Activated CD8-positive, alpha-beta T cell treated with anti-CD3 and anti-CD28 coated beads, Interleukin-2, amount 10 ng/mL, durations not matched to agents 7 days and 5 days (primary cell): ENCODE data around the gene AKAP12. TPM values are rescaled to one million over a fixed set of nuclear protein-coding genes. Genes with fewer than 3 reads are reported as not detected.

Source experiments
- ATAC-seq: fragments of 150-1000 bp; cut with Tn5 transposase; one replicate; pipeline ENCODE4 v1.10.0; 2021; ENCODE audit warnings: moderate library complexity
- CTCF ChIA-PET: fragments of 350-600 bp; sonication (Branson Sonifier 250); formaldehyde crosslinking; loops from one replicate; lab custom pipeline; 2021; ENCODE audit warnings: antibody characterized with exemption; lab: Charles Lee
- POLR2A ChIA-PET: fragments of 350-600 bp; sonication (Branson Sonifier 250); formaldehyde crosslinking; loops from one replicate; lab custom pipeline; 2021; ENCODE audit warnings: antibody characterized with exemption; lab: Charles Lee
- DNase-seq: peaks from one replicate; pipeline ENCODE4 v3.0.0-alpha.2; 2020
- H3K27ac Mint-ChIP-seq: one replicate; pipeline ENCODE4 v1.8.0; 2021; ENCODE audit warnings: mild to moderate bottlenecking, mixed read lengths
- H3K27me3 Mint-ChIP-seq: one replicate; pipeline ENCODE4 v1.8.0; 2021; ENCODE audit warnings: low read depth, mixed read lengths
- H3K36me3 Mint-ChIP-seq: one replicate; pipeline ENCODE4 v1.8.0; 2021; ENCODE audit warnings: low read depth, mixed read lengths
- H3K4me1 Mint-ChIP-seq: one replicate; pipeline ENCODE4 v1.8.0; 2021; ENCODE audit warnings: low read depth, mixed read lengths
- H3K4me3 Mint-ChIP-seq: one replicate; pipeline ENCODE4 v1.8.0; 2021; ENCODE audit warnings: mild to moderate bottlenecking, mixed read lengths
- H3K9me3 Mint-ChIP-seq: one replicate; pipeline ENCODE4 v1.8.0; 2022; ENCODE audit warnings: mixed read lengths; ENCODE audit not compliant: insufficient read depth
- total RNA-seq, 2 experiments: library from RNA; stranded (reverse); gene quantifications; one replicate each; pipeline ENCODE4 v1.2.3, GENCODE V29; 2021

Gene AKAP12
- total RNA-seq, 2 experiments from 2014 or later = 0.05 to 0.08 TPM

GRCh38 chr6:151215999-151216398 lies 23.8 kb upstream of the AKAP12 start:
- DNase-seq = no peak
- Mint-ChIP-seq H3K4me3 (no peak overlapping the region), H3K4me1 (no peaks in the 10 kb centered on the region), H3K9me3 (peaks cover 4% of the 10 kb centered on the region), H3K27ac (no peak overlapping the region), H3K36me3 (no peaks in the 10 kb centered on the region), H3K27me3 (peaks cover 2% of the 10 kb centered on the region)
- POLR2A ChIA-PET = no interaction called here
- ATAC-seq = no peak
- CTCF ChIA-PET = interaction anchor here (1.3 kb wide), 1 partner anchor 13 kb away, joined by 4 read pairs; no protein-coding TSS in a partner anchor

GRCh38 chr6:151216804-151217203 lies 23.0 kb upstream of the AKAP12 start:
- POLR2A ChIA-PET = no interaction called here
- CTCF ChIA-PET = no interaction called here
- Mint-ChIP-seq H3K4me3 (no peak overlapping the region), H3K36me3 (no peaks in the 10 kb centered on the region), H3K9me3 (no peaks in the 10 kb centered on the region), H3K27ac (no peak overlapping the region), H3K4me1 (no peaks in the 10 kb centered on the region), H3K27me3 (peaks cover 2% of the 10 kb centered on the region)
- DNase-seq = no peak
- no peak for ATAC-seq

GRCh38 chr6:151219192-151219591 lies 20.6 kb upstream of the AKAP12 start:
- DNase-seq (no peak), ATAC-seq (no peak)
- no peak overlapping the region for H3K27ac Mint-ChIP-seq
- H3K4me3 Mint-ChIP-seq = no peak overlapping the region
- no peaks in the 10 kb centered on the region for H3K9me3 Mint-ChIP-seq
- no peaks in the 10 kb centered on the region for H3K36me3 Mint-ChIP-seq
- ChIA-PET POLR2A (no interaction called here), CTCF (no interaction called here)
- H3K4me1 Mint-ChIP-seq = no peaks in the 10 kb centered on the region
- peaks cover 2% of the 10 kb centered on the region for H3K27me3 Mint-ChIP-seq

- Mint-ChIP-seq H3K4me1 (peaks cover 2% of the 10 kb centered on the region), H3K27me3 (no peaks in the 10 kb centered on the region), H3K4me3 (no peak overlapping the region), H3K36me3 (no peaks in the 10 kb centered on the region), H3K9me3 (no peaks in the 10 kb centered on the region), H3K27ac (no peak overlapping the region)
- ChIA-PET CTCF (no interaction called here), POLR2A (no interaction called here)
- DNase-seq (no peak), ATAC-seq (no peak)
Measured at GRCh38 chr6:151224076-151224475, 15.7 kb upstream of the AKAP12 start.

GRCh38 chr6:151225919-151226318 lies 13.8 kb upstream of the AKAP12 start:
- ATAC-seq (no peak), DNase-seq (no peak)
- Mint-ChIP-seq H3K9me3 (no peaks in the 10 kb centered on the region), H3K4me3 (no peak overlapping the region), H3K4me1 (peaks cover 11% of the 10 kb centered on the region), H3K27ac (no peak overlapping the region), H3K27me3 (no peaks in the 10 kb centered on the region), H3K36me3 (no peaks in the 10 kb centered on the region)
- ChIA-PET CTCF (no interaction called here), POLR2A (no interaction called here)

GRCh38 chr6:151228788-151229400 lies 10.9 kb upstream of the AKAP12 start:
- ATAC-seq = no peak
- DNase-seq = no peak
- Mint-ChIP-seq H3K4me3 (no peak overlapping the region), H3K4me1 (peaks cover 11% of the 10 kb centered on the region), H3K36me3 (no peaks in the 10 kb centered on the region), H3K9me3 (no peaks in the 10 kb centered on the region), H3K27me3 (peaks cover 4% of the 10 kb centered on the region), H3K27ac (no peak overlapping the region)
- ChIA-PET POLR2A (no interaction called here), CTCF (interaction anchor here (0.7 kb wide), 1 partner anchor 106 kb away, joined by 3 read pairs; no protein-coding TSS in a partner anchor)

- POLR2A ChIA-PET = no interaction called here
- H3K9me3 Mint-ChIP-seq = no peaks in the 10 kb centered on the region
- no peak overlapping the region for H3K4me3 Mint-ChIP-seq
- no peak for ATAC-seq
- no peak overlapping the region for H3K27ac Mint-ChIP-seq
- no peaks in the 10 kb centered on the region for H3K36me3 Mint-ChIP-seq
- H3K27me3 Mint-ChIP-seq = peaks cover 6% of the 10 kb centered on the region
- peak; percentile 43 for DNase-seq
- CTCF ChIA-PET = interaction anchor here (0.7 kb wide), 1 partner anchor 105 kb away, joined by 3 read pairs; no protein-coding TSS in a partner anchor
- H3K4me1 Mint-ChIP-seq = peaks cover 11% of the 10 kb centered on the region
Measured at GRCh38 chr6:151229401-151230276, 10.1 kb upstream of the AKAP12 start.

- H3K4me1 Mint-ChIP-seq = peaks cover 11% of the 10 kb centered on the region
- DNase-seq (no peak), ATAC-seq (no peak)
- no peak overlapping the region for H3K4me3 Mint-ChIP-seq
- H3K9me3 Mint-ChIP-seq = no peaks in the 10 kb centered on the region
- no peaks in the 10 kb centered on the region for H3K36me3 Mint-ChIP-seq
- ChIA-PET CTCF (no interaction called here), POLR2A (no interaction called here)
- H3K27ac Mint-ChIP-seq = no peak overlapping the region
- peaks cover 6% of the 10 kb centered on the region for H3K27me3 Mint-ChIP-seq
Measured at GRCh38 chr6:151230277-151230577, 9.5 kb upstream of the AKAP12 start.

- H3K27me3 Mint-ChIP-seq = peaks cover 17% of the 10 kb centered on the region
- no peaks in the 10 kb centered on the region for H3K9me3 Mint-ChIP-seq
- no peak for ATAC-seq
- no peak overlapping the region for H3K4me3 Mint-ChIP-seq
- CTCF ChIA-PET = interaction anchor here (1.5 kb wide), 1 partner anchor 341 kb away, joined by 3 read pairs; no protein-coding TSS in a partner anchor
- H3K36me3 Mint-ChIP-seq = no peaks in the 10 kb centered on the region
- peaks cover 11% of the 10 kb centered on the region for H3K4me1 Mint-ChIP-seq
- DNase-seq = no peak
- POLR2A ChIA-PET = no interaction called here
- H3K27ac Mint-ChIP-seq = no peak overlapping the region
Measured at GRCh38 chr6:151232899-151233298, 6.9 kb upstream of the AKAP12 start.

- POLR2A ChIA-PET = no interaction called here
- H3K27me3 Mint-ChIP-seq = peaks cover 22% of the 10 kb centered on the region
- ATAC-seq (no peak), DNase-seq (no peak)
- H3K4me3 Mint-ChIP-seq = no peak overlapping the region
- H3K36me3 Mint-ChIP-seq = no peaks in the 10 kb centered on the region
- no peak overlapping the region for H3K27ac Mint-ChIP-seq
- H3K4me1 Mint-ChIP-seq = peaks cover 11% of the 10 kb centered on the region
- CTCF ChIA-PET = interaction anchor here (1.5 kb wide), 1 partner anchor 342 kb away, joined by 3 read pairs; no protein-coding TSS in a partner anchor
- no peaks in the 10 kb centered on the region for H3K9me3 Mint-ChIP-seq
Measured at GRCh38 chr6:151233731-151234130, 6.0 kb upstream of the AKAP12 start.

GRCh38 chr6:151236668-151237401 lies 2.9 kb upstream of the AKAP12 start:
- no peaks in the 10 kb centered on the region for H3K9me3 Mint-ChIP-seq
- ChIA-PET POLR2A (no interaction called here), CTCF (no interaction called here)
- H3K4me1 Mint-ChIP-seq = peaks cover 13% of the 10 kb centered on the region
- H3K27ac Mint-ChIP-seq = no peak overlapping the region
- no peak for DNase-seq
- ATAC-seq = no peak
- H3K36me3 Mint-ChIP-seq = no peaks in the 10 kb centered on the region
- H3K4me3 Mint-ChIP-seq = no peak overlapping the region
- H3K27me3 Mint-ChIP-seq = peaks cover 42% of the 10 kb centered on the region
